KMS-11 (cell line): ENCODE data around the gene TMEM17.

Experiments used
- H2AFZ ChIP-seq: fragments of 200-600 bp; sonication (generic); 2 replicates; pipeline ENCODE4 v1.6.1; 2016; ENCODE audit warnings: antibody characterized with exemption, mixed run types, low read depth
- H3K27ac ChIP-seq: fragments of 200-600 bp; sonication (generic); 2 replicates; pipeline ENCODE4 v1.6.1; 2016; ENCODE audit warnings: mild to moderate bottlenecking, mixed run types
- H3K27me3 ChIP-seq: fragments of 200-600 bp; sonication (generic); 2 replicates; pipeline ENCODE4 v1.6.1; 2017; ENCODE audit warnings: mild to moderate bottlenecking, low read depth, mixed run types, moderate library complexity; ENCODE audit not compliant: insufficient read depth
- H3K36me3 ChIP-seq: fragments of 200-600 bp; sonication (generic); 2 replicates; pipeline ENCODE4 v1.6.1; 2017; ENCODE audit warnings: mild to moderate bottlenecking, mixed run types; ENCODE audit not compliant: insufficient read depth
- H3K4me1 ChIP-seq: fragments of 200-600 bp; sonication (generic); 2 replicates; pipeline ENCODE4 v1.6.1; 2016; ENCODE audit warnings: mild to moderate bottlenecking, low read depth, mixed run types; ENCODE audit not compliant: poor library complexity, severe bottlenecking
- H3K4me2 ChIP-seq: fragments of 200-600 bp; sonication (generic); 2 replicates; pipeline ENCODE4 v1.7.0; 2016; ENCODE audit warnings: mild to moderate bottlenecking, mixed run types
- H3K4me3 ChIP-seq: fragments of 200-600 bp; sonication (generic); IDR thresholded peaks from 2 replicates; pipeline ENCODE4 v1.6.1; 2017; ENCODE audit warnings: low read depth, low read length, mixed read lengths; ENCODE audit not compliant: insufficient read depth
- H3K79me2 ChIP-seq: fragments of 200-600 bp; sonication (generic); 2 replicates; pipeline ENCODE4 v1.6.1; 2016; ENCODE audit warnings: low read depth, mixed run types; ENCODE audit not compliant: insufficient read depth
- H3K9ac ChIP-seq: fragments of 200-600 bp; sonication (generic); 2 replicates; pipeline ENCODE4 v1.6.1; 2016; ENCODE audit warnings: mild to moderate bottlenecking, mixed run types
- H4K20me1 ChIP-seq: fragments of 200-600 bp; sonication (generic); 2 replicates; pipeline ENCODE4 v1.6.1; 2016; ENCODE audit warnings: mild to moderate bottlenecking, mixed run types; ENCODE audit not compliant: insufficient read depth
- TF ChIP-seq, protein P1 (sequence below): fragments of 200-600 bp; sonication (generic); conservative IDR thresholded peaks from 2 replicates; pipeline ENCODE4 v1.6.1; 2017; ENCODE audit warnings: low read depth, mild to moderate bottlenecking, antibody characterized with exemption, low read length, moderate library complexity, mixed read lengths

The TMEM17 gene

DNA sequence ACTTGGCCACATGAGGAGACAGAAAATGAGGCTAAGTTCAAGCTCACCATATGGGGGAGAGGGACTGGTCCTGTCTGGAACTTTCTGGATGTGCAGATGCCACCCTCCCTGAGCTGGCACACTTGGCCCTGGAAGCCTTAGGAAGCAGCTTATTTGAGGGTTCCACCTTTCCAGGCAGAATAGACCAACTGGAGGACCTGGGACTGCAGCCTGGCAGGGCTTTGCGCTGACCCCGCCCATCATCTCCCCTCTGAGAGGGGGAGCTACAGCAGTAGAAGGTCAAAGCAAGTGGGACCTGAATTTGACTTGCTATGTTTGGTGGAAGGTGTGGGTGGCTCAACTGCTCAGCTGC lies 39.5 kb downstream of the TMEM17 start:
- Histone ChIP-seq H3K4me3 (no peak overlapping the region), H3K27me3 (no peaks in the 10 kb centered on the region), H3K36me3 (no peaks in the 10 kb centered on the region), H3K4me1 (peaks cover 22% of the 10 kb centered on the region), H3K9ac (no peak overlapping the region), H4K20me1 (no peaks in the 10 kb centered on the region), H2AFZ (no peak overlapping the region), H3K4me2 (no peak overlapping the region), H3K27ac (no peak overlapping the region), H3K79me2 (no peaks in the 10 kb centered on the region)
- TF ChIP-seq, protein P1, sequence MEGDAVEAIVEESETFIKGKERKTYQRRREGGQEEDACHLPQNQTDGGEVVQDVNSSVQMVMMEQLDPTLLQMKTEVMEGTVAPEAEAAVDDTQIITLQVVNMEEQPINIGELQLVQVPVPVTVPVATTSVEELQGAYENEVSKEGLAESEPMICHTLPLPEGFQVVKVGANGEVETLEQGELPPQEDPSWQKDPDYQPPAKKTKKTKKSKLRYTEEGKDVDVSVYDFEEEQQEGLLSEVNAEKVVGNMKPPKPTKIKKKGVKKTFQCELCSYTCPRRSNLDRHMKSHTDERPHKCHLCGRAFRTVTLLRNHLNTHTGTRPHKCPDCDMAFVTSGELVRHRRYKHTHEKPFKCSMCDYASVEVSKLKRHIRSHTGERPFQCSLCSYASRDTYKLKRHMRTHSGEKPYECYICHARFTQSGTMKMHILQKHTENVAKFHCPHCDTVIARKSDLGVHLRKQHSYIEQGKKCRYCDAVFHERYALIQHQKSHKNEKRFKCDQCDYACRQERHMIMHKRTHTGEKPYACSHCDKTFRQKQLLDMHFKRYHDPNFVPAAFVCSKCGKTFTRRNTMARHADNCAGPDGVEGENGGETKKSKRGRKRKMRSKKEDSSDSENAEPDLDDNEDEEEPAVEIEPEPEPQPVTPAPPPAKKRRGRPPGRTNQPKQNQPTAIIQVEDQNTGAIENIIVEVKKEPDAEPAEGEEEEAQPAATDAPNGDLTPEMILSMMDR: no peak

DNA sequence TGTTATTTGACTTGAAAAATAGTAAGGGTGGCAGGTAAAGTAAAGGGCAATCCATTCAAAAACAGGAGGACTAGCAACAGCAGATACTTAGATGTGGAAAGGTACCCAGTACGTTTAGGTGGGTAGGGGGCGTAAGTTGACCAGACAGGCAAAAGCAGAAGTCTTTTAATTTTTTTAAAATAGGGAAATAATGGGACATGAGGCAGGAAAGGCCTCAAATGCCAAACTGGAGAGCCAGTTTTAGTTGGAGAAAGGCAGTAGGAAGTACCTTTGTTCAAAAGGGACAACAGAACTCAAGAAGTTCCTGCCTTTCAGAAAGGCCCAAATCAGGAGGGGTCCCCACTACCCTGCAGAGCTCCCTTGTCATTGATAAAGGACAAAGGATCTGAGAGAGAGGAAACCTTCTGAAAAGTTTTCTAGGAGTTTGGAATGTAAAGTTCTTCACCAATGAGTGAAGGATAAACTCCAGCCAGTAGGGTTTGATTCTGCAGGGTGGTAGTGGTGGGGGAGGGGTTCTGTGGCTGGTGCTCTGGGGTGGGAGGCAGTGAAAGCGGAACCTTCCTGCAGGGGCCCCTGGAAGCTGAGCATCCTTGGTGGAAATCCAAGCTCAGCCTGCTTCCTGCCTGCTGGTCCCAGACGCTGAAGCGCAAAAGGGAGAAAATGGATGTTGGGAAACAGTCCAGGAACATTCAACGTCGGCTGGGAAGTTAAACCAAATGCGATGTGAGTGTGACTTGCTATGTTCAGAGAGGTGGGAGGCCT lies 40.1 kb downstream of the TMEM17 start:
- H3K9ac ChIP-seq: no peak overlapping the region
- no peak overlapping the region for H2AFZ ChIP-seq
- no peak overlapping the region for H3K4me3 ChIP-seq
- no peaks in the 10 kb centered on the region for H3K36me3 ChIP-seq
- H3K4me2 ChIP-seq: no peak overlapping the region
- no peaks in the 10 kb centered on the region for H3K79me2 ChIP-seq
- H3K4me1 ChIP-seq: peaks cover 22% of the 10 kb centered on the region
- H3K27me3 ChIP-seq: no peaks in the 10 kb centered on the region
- TF ChIP-seq, protein P1: no peak
- no peak overlapping the region for H3K27ac ChIP-seq
- no peaks in the 10 kb centered on the region for H4K20me1 ChIP-seq

DNA sequence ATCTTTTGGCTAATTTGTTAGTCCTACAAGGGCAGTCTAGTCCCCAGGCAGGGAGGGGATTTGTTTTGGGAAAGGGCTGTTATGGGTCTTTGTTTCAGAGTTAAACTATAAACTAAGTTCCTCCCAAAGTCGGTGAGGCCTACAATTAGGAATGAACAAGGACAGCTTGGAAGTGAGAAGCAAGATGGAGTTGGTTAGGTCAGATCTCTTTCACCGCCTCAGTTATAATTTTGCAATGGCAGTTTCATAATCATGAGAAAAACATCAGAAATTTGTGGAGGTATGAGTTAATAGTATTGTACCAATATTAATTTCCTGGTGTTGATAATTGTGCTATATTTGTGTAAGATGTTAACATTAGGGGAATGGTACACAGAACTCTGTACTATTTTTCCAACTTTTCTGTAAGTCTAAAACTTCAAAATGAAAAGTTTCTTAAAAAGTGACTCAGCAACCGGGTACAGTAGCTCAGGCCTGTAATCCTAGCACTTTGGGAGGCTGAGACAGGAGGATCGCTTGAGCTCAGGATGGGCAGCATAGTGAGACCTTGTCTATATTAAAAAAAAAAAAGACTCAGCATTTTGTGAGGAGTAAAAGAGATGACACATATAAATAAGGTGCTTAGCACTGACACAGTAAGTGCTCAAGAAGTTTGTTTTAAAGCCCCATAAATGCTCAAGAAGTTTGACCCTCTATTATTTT lies 40.8 kb downstream of the TMEM17 start:
- H3K27me3 ChIP-seq: no peaks in the 10 kb centered on the region
- no peak overlapping the region for H3K4me3 ChIP-seq
- H4K20me1 ChIP-seq: no peaks in the 10 kb centered on the region
- no peaks in the 10 kb centered on the region for H3K36me3 ChIP-seq
- no peaks in the 10 kb centered on the region for H3K79me2 ChIP-seq
- peaks cover 22% of the 10 kb centered on the region for H3K4me1 ChIP-seq
- no peak overlapping the region for H3K9ac ChIP-seq
- no peak overlapping the region for H3K27ac ChIP-seq
- H3K4me2 ChIP-seq: no peak overlapping the region
- TF ChIP-seq, protein P1: no peak
- H2AFZ ChIP-seq: no peak overlapping the region

DNA sequence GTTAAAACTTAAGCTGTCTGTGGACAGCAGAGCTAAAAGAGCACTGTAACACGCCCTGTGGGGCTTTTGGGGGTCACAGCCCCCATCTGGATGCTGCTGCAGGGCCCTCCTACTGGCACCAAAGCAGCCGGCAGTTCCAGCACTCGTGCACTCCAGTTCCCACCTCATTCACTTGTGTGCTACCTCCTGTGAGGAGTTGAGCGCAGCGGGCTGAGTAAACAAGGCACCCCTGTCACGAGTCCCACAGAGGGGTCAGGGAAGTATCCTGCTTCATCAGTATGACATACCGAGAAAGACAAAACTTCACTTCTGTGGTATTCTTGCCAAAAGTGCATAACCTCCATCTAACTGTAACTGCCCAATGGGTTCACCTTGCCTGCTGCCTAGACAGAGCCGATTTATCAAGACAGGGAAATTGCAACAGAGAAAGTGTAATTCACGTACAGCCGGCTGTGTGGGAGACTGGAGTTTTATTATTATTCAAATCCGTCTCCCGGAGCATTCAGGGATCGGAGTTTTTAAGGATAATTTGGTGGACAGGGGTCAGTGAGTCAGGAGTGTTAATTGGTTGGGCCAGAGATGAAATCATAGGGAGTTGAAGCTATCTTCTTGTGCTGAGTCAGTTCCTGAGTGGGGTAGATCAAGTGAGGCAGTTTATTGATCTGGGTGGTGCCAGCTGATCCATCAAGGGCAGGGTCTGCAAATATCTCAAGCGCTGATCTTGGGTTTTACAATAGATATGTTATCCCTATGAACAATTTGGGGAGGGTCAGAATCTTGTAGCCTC lies 41.6 kb downstream of the TMEM17 start:
- no peak overlapping the region for H3K9ac ChIP-seq
- H2AFZ ChIP-seq: no peak overlapping the region
- TF ChIP-seq, protein P1: no peak
- no peak overlapping the region for H3K4me3 ChIP-seq
- no peaks in the 10 kb centered on the region for H4K20me1 ChIP-seq
- H3K4me2 ChIP-seq: no peak overlapping the region
- peaks cover 22% of the 10 kb centered on the region for H3K4me1 ChIP-seq
- no peak overlapping the region for H3K27ac ChIP-seq
- H3K79me2 ChIP-seq: no peaks in the 10 kb centered on the region
- H3K36me3 ChIP-seq: no peaks in the 10 kb centered on the region
- no peaks in the 10 kb centered on the region for H3K27me3 ChIP-seq
